Measurements from ENCODE around the gene IRF2BP2.

Gene IRF2BP2

GRCh38 chr1:234633246-234634003 lies 23.4 kb upstream of the IRF2BP2 start:
- H3K4me3 ChIP-seq (ENCODE audit: low read depth, low read length) = no peak overlapping the region
- TF ChIP-seq CTCF (IDR thresholded peaks at IDR 0.05; ENCODE audit: borderline replicate concordance, insufficient read depth, low read depth, low read length) = no peak

- TF ChIP-seq CTCF (IDR thresholded peaks at IDR 0.05; ENCODE audit: borderline replicate concordance, insufficient read depth, low read depth, low read length) = no peak
- no peak overlapping the region for H3K4me3 ChIP-seq (ENCODE audit: low read depth, low read length)
Measured at GRCh38 chr1:234632225-234632624, 22.2 kb upstream of the IRF2BP2 start.

GRCh38 chr1:234631721-234632125 lies 21.7 kb upstream of the IRF2BP2 start:
- no peak for TF ChIP-seq CTCF (IDR thresholded peaks at IDR 0.05; ENCODE audit: borderline replicate concordance, insufficient read depth, low read depth, low read length)

GRCh38 chr1:234629026-234629425 lies 19.0 kb upstream of the IRF2BP2 start:
- H3K4me3 ChIP-seq (ENCODE audit: low read depth, low read length) = no peak overlapping the region

More at GRCh38 chr1:234631721-234632125, 21.7 kb upstream of the IRF2BP2 start:
- H3K4me3 ChIP-seq (ENCODE audit: low read depth, low read length) = no peak overlapping the region

GRCh38 chr1:234628089-234628488 lies 18.1 kb upstream of the IRF2BP2 start:
- H3K4me3 ChIP-seq (ENCODE audit: low read depth, low read length) = no peak overlapping the region
- no peak for TF ChIP-seq CTCF (IDR thresholded peaks at IDR 0.05; ENCODE audit: borderline replicate concordance, insufficient read depth, low read depth, low read length)

More at GRCh38 chr1:234629026-234629425, 19.0 kb upstream of the IRF2BP2 start:
- TF ChIP-seq CTCF (IDR thresholded peaks at IDR 0.05; ENCODE audit: borderline replicate concordance, insufficient read depth, low read depth, low read length) = no peak

- no peak for TF ChIP-seq CTCF (IDR thresholded peaks at IDR 0.05; ENCODE audit: borderline replicate concordance, insufficient read depth, low read depth, low read length)
- H3K4me3 ChIP-seq (ENCODE audit: low read depth, low read length) = no peak overlapping the region
Measured at GRCh38 chr1:234627009-234627950, 17.3 kb upstream of the IRF2BP2 start.
